ENCODE results near the gene SYNE3.

DNA sequence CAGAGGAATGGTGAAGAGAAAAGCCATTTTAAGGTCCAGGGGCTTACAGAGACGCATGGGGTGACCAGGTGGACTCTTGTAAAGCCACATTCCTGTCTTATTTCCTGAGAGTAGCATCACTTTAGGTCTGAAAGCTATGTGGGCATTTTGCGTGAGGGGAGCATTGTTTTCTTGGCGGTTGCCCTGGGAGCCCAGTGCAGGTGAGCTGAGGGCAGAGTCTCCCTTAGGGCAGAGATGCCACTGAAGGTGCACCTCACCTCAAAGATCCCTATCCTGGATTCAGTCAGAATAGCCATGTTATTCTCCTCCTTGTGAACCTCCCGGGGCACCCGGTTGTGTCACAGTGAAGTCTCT lies 30.8 kb upstream of the SYNE3 start:
- TF ChIP-seq, protein P1, sequence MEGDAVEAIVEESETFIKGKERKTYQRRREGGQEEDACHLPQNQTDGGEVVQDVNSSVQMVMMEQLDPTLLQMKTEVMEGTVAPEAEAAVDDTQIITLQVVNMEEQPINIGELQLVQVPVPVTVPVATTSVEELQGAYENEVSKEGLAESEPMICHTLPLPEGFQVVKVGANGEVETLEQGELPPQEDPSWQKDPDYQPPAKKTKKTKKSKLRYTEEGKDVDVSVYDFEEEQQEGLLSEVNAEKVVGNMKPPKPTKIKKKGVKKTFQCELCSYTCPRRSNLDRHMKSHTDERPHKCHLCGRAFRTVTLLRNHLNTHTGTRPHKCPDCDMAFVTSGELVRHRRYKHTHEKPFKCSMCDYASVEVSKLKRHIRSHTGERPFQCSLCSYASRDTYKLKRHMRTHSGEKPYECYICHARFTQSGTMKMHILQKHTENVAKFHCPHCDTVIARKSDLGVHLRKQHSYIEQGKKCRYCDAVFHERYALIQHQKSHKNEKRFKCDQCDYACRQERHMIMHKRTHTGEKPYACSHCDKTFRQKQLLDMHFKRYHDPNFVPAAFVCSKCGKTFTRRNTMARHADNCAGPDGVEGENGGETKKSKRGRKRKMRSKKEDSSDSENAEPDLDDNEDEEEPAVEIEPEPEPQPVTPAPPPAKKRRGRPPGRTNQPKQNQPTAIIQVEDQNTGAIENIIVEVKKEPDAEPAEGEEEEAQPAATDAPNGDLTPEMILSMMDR (conservative IDR thresholded peaks at IDR 0.05 in 1 of 2, IDR thresholded peaks at IDR 0.05 in 1 of 2; ENCODE audit: low read depth in 1 of 2, low read length in 2 of 2) = no peak
- no peak for TF ChIP-seq EZH2 (IDR thresholded peaks at IDR 0.05; ENCODE audit: low read length, missing control alignments)
